ENCODE data around the gene TMEM8B. TPM values are rescaled to one million over a fixed set of nuclear protein-coding genes. Genes with fewer than 3 reads are reported as not detected.

The TMEM8B gene
- total RNA-seq, 6 experiments from 2014 or later, result 8.7 to 15.2 (median 12.0) TPM

GRCh38 chr9:35806101-35806500 is 22.9 kb upstream of the TMEM8B start:
- no peak for TF ChIP-seq CTCF (IDR thresholded peaks at IDR 0.05)
- H3K4me1 Mint-ChIP-seq (ENCODE audit: low read depth), result peaks cover 5% of the 10 kb centered on the region
- no peaks in the 10 kb centered on the region for H3K9me3 Mint-ChIP-seq
- peaks cover 20% of the 10 kb centered on the region for H3K36me3 Mint-ChIP-seq (ENCODE audit: low read depth)
- DNase-seq, result no peak
- H3K27ac Mint-ChIP-seq, result no peak overlapping the region
- no peaks in the 10 kb centered on the region; the same call in 1 of the 2 replicates for H3K27me3 Mint-ChIP-seq (ENCODE audit: insufficient read depth)
- H3K4me3 Mint-ChIP-seq, result no peak overlapping the region

GRCh38 chr9:35808433-35808832 is 20.6 kb upstream of the TMEM8B start:
- H3K9me3 Mint-ChIP-seq, result no peaks in the 10 kb centered on the region
- peaks cover 3% of the 10 kb centered on the region for H3K27me3 Mint-ChIP-seq (ENCODE audit: insufficient read depth)
- no peak for DNase-seq

GRCh38 chr9:35810122-35810521 is 18.9 kb upstream of the TMEM8B start:
- TF ChIP-seq CTCF (IDR thresholded peaks at IDR 0.05), result no peak
- peaks cover 3% of the 10 kb centered on the region; the same call in 1 of the 2 replicates for H3K27me3 Mint-ChIP-seq (ENCODE audit: insufficient read depth)
- H3K36me3 Mint-ChIP-seq (ENCODE audit: low read depth), result peaks cover 10% of the 10 kb centered on the region; the same call in 1 of the 2 replicates
- peaks cover 38% of the 10 kb centered on the region for H3K4me1 Mint-ChIP-seq (ENCODE audit: low read depth)
- H3K27ac Mint-ChIP-seq, result no peak overlapping the region
- no peak overlapping the region for H3K4me3 Mint-ChIP-seq
- H3K9me3 Mint-ChIP-seq, result no peaks in the 10 kb centered on the region
- no peak for DNase-seq

More at GRCh38 chr9:35808433-35808832, 20.6 kb upstream of the TMEM8B start:
- Mint-ChIP-seq H3K4me3 (no peak overlapping the region), H3K36me3 (ENCODE audit: low read depth) (peaks cover 12% of the 10 kb centered on the region; the same call in 1 of the 2 replicates), H3K27ac (no peak overlapping the region), H3K4me1 (ENCODE audit: low read depth) (peaks cover 28% of the 10 kb centered on the region)
- no peak for TF ChIP-seq CTCF (IDR thresholded peaks at IDR 0.05)

GRCh38 chr9:35811381-35812024 is 17.5 kb upstream of the TMEM8B start:
- DNase-seq, result no peak
- peaks cover 46% of the 10 kb centered on the region for H3K4me1 Mint-ChIP-seq (ENCODE audit: low read depth)
- no peaks in the 10 kb centered on the region for H3K9me3 Mint-ChIP-seq
- H3K4me3 Mint-ChIP-seq, result peak overlapping the region; percentile 92
- H3K27me3 Mint-ChIP-seq (ENCODE audit: insufficient read depth), result peaks cover 3% of the 10 kb centered on the region; the same call in 1 of the 2 replicates
- TF ChIP-seq CTCF (IDR thresholded peaks at IDR 0.05), result no peak
- peaks cover 6% of the 10 kb centered on the region; the same call in 1 of the 2 replicates for H3K36me3 Mint-ChIP-seq (ENCODE audit: low read depth)
- peak overlapping the region; percentile 93 for H3K27ac Mint-ChIP-seq

GRCh38 chr9:35812025-35812602 is 16.9 kb upstream of the TMEM8B start, which contains the start of gene SPAG8:
SPAG8 (minus strand) TSS chr9:35812262; CDS start chr9:35812147, 115 bp downstream.
- TF ChIP-seq CTCF (IDR thresholded peaks at IDR 0.05), result no peak
- H3K9me3 Mint-ChIP-seq, result no peaks in the 10 kb centered on the region
- peaks cover 6% of the 10 kb centered on the region; the same call in 1 of the 2 replicates for H3K36me3 Mint-ChIP-seq (ENCODE audit: low read depth)
- DNase-seq, result peak; percentile 99
- H3K27me3 Mint-ChIP-seq (ENCODE audit: insufficient read depth), result peaks cover 5% of the 10 kb centered on the region; the same call in 1 of the 2 replicates
- peak within 1 kb of the TSS; percentile 92 for H3K4me3 Mint-ChIP-seq
- H3K4me1 Mint-ChIP-seq (ENCODE audit: low read depth), result peaks cover 46% of the 10 kb centered on the region
- H3K27ac Mint-ChIP-seq, result peak within 1 kb of the TSS; percentile 93
